NCI-H2107 (cell line): ENCODE results near the gene DLG3.
A peak's percentile ranks its signal among the peaks of the same experiment; 100 is the strongest.
"Not testable (repeated sequence)": the region's sequence is repeated elsewhere in the genome, so short reads cannot be mapped to it uniquely, and the experiment has no call there.

Experiments used
- DNase-seq: peaks from one replicate; lab custom pipeline; 2025; lab: John Stamatoyannopoulos, UW

Gene DLG3

DNA sequence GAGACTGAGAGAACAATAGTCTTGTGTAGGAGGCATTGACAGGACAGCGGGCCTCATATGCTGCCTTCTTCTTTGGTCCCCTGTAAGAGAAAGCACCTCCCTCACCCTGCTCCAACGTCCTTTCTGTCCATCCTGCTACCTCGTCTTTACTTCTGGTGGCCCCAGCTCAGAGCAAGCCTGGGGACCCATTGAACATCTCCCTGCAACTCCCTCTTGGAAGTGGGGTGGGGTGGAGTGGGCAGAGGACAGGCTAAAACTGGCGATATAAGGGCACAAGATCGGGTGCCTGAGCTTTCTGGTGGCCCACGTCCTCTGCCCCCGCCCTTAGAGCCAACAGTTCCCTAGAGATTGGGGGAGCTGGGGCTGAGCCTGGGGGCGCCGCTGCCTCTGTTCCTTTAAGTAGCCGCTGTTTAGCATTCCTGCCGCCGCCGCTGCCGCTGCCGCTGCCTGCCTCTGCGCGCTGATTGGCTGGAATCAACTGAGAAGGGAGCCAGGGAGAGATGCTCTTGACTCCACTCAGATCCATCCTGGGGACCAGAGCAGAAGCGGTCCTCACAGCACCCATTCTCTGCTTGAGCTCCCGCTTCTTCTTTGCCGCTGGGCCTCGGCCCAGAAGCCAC, at the start of gene DLG3:
Gene DLG3 (plus strand): TSS at position 510 of the 620 bp plus-strand sequence. CDS start 367 bp downstream, outside the sequence.
- DNase-seq, result no peak

DNA sequence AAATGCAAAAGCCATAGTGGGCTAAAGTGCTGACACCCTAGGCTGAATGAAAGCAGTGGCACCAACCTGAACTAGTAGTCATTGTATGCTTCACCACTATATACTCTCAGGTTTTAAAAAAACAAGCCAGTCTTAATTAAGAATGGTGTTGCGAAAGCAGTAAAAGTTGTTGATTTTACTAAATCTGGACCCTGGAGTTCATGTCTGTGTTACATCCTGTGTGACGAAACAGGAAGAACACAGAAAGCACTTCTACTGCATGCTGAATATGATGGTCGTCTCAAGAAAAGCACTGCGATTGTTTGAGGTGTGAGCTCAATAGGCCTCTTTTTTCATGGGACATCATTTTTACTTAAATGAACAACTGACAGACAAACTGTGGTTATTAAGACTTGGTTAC, 45.7 kb upstream of the DLG3 start:
- DNase-seq, result no peak

GRCh38 chrX:70400181-70400580, 44.5 kb upstream of the DLG3 start:
- DNase-seq, result not testable (repeated sequence)

DNA sequence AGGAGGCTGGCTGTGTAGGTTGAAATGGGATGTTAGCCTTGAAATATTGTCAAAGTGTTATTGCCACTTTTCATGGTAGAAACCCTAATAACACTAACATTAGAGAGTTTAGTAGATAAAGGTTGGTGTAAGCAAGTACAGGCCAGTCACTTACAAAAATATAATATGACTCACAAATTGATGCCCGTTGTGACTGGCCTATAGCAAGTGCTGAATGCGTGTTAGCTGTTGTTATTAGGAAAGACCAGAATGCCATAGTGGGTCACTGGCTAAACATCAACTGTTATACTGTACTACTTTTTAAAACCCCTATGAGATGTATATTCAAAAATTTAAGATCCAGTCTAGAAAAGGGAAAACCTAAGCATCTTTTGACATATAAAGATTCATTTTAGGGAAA, 41.9 kb upstream of the DLG3 start:
- DNase-seq, result no peak

DNA sequence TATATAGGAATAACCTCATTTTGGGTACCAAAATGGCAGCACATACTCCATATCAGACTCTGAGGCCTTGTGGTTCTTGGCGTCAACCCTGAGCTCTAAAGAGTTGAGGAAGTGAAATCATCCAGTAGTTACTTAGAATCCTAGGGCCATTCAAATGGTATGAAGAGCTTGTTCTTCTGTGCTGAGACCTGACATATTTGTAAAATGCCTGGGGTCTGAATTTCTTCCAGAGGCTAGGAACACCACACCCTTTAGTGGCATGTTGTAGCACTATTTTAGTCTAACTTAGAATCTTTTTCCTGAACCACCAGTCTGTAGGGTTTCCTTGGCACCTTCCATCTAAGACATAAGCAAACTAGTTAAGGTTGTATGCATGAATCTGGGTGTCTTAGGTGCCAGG, 39.6 kb upstream of the DLG3 start:
- no peak for DNase-seq

- no peak for DNase-seq
These were observed 33.7 kb upstream of the DLG3 start for GRCh38 chrX:70410921-70411320.

DNA sequence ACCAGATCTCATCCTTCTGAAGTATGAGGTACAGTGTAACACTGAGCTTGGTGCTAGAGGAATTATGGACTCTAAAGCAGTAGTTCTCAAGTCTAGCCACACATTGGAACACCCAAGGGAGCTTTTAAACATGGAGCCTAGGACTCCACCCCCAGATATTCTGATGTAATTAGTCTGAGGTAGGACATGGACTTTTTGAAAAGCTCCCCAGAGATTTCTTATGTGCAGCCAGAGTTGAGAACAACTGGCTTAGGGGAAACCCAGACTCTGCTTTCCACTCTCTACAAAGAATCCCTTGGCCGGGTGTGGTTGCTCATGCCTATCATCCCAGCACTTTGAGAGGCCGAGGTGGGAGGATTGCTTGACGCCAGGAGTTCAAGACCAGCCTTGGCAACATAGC, 33.2 kb upstream of the DLG3 start:
- DNase-seq, result no peak

GRCh38 chrX:70421618-70422017, 23.0 kb upstream of the DLG3 start:
- no peak for DNase-seq

- DNase-seq, result peak; percentile 13
These were observed 21.7 kb upstream of the DLG3 start, which contains the start of gene GDPD2 for GRCh38 chrX:70422851-70423341. GDPD2 (plus strand) TSS chrX:70423314; CDS start chrX:70424985, 1,671 bp downstream.

- DNase-seq, result no peak
These were observed 20.5 kb upstream of the DLG3 start for GRCh38 chrX:70423936-70424675.

GRCh38 chrX:70424801-70425200, 19.8 kb upstream of the DLG3 start:
- DNase-seq, result no peak

DNA sequence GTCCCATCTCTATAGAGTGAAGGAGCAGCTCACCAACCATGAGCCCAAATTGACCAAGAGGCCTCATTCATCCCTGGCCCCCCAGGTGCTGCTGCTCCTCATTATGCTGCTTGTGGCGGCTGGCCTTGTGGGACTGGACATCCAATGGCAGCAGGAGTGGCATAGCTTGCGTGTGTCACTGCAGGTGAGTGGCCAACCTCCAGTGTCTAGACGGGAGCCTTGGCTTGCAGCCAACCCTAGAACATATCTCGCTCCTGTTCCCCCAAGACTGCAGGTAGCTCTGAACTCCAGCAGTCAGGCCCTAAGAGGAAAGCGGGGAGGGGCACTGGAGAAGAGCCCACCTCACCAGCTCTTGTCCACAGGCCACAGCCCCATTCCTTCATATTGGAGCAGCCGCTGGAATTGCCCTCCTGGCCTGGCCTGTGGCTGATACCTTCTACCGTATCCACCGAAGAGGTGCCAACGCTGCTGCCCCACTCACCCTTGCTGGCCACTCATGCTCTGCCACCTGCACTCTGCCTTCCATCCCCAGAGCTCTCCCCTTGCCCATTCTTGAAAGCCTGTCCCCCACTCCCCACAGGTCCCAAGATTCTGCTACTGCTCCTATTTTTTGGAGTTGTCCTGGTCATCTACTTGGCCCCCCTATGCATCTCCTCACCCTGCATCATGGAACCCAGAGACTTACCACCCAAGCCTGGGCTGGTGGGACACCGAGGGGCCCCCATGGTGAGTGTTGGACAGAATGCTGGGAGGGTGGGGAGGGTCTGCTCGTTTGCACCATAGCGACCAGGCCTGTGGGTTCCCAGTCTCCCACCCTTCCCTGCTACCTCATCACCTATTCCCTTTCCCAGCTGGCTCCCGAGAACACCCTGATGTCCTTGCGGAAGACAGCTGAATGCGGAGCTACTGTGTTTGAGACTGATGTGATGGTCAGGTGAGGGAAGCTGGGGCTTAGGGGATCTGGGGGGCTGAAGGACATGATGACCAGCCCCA, 18.1 kb upstream of the DLG3 start:
- no peak for DNase-seq

GRCh38 chrX:70427365-70427764, 17.3 kb upstream of the DLG3 start:
- DNase-seq, result no peak

DNA sequence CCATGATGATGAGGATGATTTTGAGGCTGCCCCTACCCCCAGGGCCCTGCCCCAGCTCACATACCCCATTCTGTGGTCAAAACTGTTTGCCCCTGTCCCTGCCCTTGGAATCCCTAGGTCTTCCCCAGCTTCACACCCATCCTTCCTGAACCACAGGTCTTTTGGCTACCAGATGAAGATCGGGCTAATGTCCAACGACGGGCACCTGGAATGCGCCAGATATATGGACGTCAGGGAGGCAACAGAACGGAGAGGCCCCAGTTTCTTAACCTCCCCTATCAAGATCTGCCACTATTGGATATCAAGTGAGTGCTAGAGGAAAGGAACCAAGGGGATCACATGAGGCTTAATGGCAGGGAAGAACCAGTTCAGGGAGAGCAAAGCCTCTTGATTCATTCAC, 14.9 kb upstream of the DLG3 start:
- no peak for DNase-seq

DNA sequence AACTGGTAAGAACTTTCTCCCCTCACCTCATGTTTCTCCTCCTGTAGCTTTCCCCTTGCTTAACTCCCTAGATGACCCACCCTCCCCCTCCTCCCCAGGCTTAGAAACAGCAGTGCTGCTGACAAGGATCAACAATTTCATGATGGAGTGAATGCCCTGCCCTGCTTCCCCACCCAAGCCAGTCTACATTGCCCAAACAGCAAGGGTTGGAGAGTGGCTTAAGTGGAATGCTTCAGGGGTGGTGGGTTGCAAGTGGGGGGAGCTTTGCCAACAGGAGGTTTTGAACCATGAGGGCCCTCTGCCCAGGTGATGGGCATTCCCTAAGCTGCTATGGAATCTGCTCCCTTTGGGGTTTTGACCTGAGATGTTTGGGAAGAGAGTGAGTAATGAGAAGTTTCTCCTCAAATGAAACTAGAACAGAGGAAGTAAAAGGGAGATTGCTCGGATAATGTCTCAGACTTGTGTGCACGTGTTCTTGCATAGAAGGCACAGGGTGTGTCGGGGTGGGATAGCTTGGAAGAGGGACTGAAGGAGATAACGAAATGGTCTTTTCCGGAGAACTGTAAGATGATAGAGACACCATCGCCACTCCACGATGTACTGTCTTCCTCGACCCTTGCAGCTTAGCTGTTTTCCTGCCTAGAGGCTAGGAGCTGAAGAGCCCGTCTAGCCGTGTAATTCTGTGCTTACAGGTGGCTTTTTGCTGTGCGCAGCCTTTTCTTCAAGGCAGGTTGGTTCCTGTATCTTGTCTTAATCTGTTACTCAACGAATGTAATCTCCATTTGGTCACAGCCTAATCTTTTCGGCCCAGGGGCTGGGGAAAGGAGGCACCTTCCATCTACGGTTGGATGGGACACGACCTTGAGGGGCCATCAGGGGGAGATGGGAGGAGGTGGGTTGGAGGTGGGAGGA, 11.4 kb upstream of the DLG3 start:
- DNase-seq, result no peak

- DNase-seq, result peak; percentile 28
These were observed 10.7 kb upstream of the DLG3 start for GRCh38 chrX:70433848-70434351.

DNA sequence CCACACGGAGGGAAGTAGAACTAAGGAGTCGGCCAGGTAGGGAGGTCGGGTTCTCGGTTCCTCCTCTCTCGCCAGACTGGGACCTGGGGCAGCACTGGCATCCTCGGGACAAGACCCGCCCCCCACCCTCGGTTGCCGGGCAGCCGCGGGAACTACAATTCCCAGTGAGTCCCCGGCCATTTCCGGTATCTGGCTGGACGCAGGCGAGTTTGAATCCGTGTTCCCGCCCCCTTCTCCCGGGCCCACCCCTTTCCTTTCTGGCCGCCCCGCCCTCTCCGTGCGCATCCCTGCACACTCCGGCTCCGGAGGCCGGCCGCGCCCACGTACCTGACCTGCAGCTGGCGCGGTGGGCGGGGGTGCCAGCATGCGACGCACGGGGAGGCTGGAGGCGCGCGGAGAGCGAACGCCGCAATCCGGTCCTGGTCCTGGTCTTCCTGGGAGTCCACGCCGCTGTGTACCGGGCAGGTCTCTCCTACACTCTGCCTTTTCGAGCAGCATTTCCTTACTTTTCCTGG, 10.2 kb upstream of the DLG3 start:
- peak; percentile 58 for DNase-seq

DNA sequence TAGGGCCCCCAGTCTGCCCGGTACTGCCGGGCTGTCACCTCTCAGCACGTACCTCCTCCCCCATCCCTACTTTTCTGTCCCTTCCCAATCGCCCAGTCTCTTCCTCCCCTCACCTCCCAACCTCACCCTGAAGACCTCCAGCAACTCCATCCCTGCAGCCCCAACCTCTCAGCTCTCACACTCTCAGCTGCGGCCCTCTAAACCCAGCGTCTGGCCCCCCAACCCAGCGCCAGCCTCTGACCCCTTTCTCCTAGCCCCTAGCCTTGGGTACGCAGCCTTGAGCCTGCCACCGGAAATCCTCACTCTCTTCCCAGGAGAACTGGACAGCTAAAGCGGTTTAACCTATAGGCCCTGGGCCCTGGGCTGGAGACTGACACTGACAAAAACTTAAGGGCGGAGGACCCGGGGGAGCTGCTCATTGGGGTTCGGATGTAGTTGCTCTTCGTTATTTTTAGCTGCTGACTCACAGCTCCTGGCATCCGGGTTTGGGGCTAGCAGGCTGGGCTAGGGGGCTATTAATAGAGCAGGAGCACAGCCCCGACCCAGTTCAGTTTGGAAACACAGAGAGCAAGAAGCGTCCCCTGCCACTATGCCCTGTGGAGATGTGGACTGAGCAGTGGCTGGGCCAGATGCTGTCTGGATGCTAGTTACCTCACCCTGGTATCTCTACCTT, 9.6 kb upstream of the DLG3 start:
- DNase-seq, result no peak

DNA sequence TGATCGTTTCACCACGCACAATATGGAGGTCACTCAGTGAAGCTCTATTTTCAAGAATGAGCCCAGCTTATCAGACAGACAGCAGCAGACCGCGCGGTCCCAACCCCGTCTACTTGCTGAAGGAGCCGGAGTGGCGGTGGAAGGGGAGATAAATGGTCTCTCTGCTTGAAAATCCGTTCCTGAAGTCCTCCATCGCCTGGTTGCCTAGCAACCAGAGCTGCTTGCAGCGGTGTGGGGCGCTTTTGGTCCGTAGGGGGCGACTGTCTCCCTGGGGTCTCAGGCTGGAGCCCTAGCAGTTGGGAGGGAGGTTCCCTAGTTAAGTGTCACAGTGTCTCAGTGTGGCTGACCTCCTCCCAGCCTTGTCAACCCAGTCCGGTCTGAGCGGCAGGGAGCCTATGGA, 8.3 kb upstream of the DLG3 start:
- DNase-seq, result no peak

GRCh38 chrX:70437011-70437410, 7.6 kb upstream of the DLG3 start:
- no peak for DNase-seq
